ENCODE results near the gene COL18A1. TPM values are rescaled to one million over a fixed set of nuclear protein-coding genes. Genes with fewer than 3 reads are reported as not detected.

Gene COL18A1
- polyA plus RNA-seq, 1 donor (not counting 4 experiments of a cell fraction or from before 2014, with no cell fraction given): 13.0 TPM

DNA sequence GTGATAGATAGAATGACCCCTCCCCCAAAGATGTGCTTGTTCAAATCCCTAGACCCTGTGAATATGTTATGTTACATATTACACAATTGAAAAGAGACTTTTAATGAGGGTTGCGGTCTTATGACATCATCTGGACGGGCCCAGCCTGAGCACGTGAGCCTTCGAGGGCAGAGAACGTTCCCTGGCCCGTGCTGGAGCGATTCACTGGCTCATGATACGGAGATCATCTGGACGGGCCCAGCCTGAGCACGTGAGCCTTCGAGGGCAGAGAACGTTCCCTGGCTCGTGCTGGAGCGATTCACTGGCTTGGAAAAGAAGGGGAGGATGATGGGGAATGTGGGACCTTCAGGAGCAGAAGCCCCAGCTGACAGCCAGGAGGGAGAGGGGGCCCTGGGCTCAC is 34.4 kb upstream of the COL18A1 start:
- TF ChIP-seq, protein P1, sequence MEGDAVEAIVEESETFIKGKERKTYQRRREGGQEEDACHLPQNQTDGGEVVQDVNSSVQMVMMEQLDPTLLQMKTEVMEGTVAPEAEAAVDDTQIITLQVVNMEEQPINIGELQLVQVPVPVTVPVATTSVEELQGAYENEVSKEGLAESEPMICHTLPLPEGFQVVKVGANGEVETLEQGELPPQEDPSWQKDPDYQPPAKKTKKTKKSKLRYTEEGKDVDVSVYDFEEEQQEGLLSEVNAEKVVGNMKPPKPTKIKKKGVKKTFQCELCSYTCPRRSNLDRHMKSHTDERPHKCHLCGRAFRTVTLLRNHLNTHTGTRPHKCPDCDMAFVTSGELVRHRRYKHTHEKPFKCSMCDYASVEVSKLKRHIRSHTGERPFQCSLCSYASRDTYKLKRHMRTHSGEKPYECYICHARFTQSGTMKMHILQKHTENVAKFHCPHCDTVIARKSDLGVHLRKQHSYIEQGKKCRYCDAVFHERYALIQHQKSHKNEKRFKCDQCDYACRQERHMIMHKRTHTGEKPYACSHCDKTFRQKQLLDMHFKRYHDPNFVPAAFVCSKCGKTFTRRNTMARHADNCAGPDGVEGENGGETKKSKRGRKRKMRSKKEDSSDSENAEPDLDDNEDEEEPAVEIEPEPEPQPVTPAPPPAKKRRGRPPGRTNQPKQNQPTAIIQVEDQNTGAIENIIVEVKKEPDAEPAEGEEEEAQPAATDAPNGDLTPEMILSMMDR (optimal IDR thresholded peaks at IDR 0.05 in 1 of 3, IDR thresholded peaks at IDR 0.05 in 1 of 3, conservative IDR thresholded peaks at IDR 0.05 in 1 of 3; ENCODE audit: extremely low read depth in 1 of 3, insufficient read depth in 2 of 3, low read length in 3 of 3): no peak
- TF ChIP-seq EZH2 (IDR thresholded peaks at IDR 0.05; ENCODE audit: low read length): no peak
- no peaks in the 10 kb centered on the region for H4K20me1 ChIP-seq (ENCODE audit: control insufficient read depth, extremely low read depth, insufficient read depth, low read length)
- H3K27me3 ChIP-seq (ENCODE audit: control insufficient read depth, extremely low read depth, insufficient read depth, low read length): peaks cover 4% of the 10 kb centered on the region
- H3K4me1 ChIP-seq (ENCODE audit: control insufficient read depth, extremely low read depth, insufficient read depth, low read length): peaks cover 14% of the 10 kb centered on the region
- H3K9ac ChIP-seq (ENCODE audit: control insufficient read depth, extremely low read depth, insufficient read depth, low read length): no peak overlapping the region
- no peak overlapping the region for H3K4me3 ChIP-seq (ENCODE audit: control insufficient read depth in 2 of 3, extremely low read depth in 1 of 3, insufficient read depth in 2 of 3, low read depth in 1 of 3, low read length in 3 of 3)
- H3K79me2 ChIP-seq (ENCODE audit: control insufficient read depth, insufficient read depth, low read length): no peaks in the 10 kb centered on the region
- H3K9me3 ChIP-seq (ENCODE audit: control insufficient read depth, low read depth, low read length): no peaks in the 10 kb centered on the region
- no peak overlapping the region for H2AFZ ChIP-seq (ENCODE audit: control insufficient read depth, low read length)
- no peak overlapping the region for H3K4me2 ChIP-seq (ENCODE audit: control insufficient read depth, extremely low read depth, insufficient read depth, low read depth, low read length)
- no peaks in the 10 kb centered on the region for H3K9me1 ChIP-seq (ENCODE audit: control insufficient read depth, extremely low read depth, insufficient read depth, low read length)
- H3K27ac ChIP-seq (ENCODE audit: control insufficient read depth, insufficient read depth, low read length): no peak overlapping the region
- no peak for FAIRE-seq
- dilution Hi-C loops (cut with MboI; ENCODE audit: extremely low pct_ligation_motif_present, low sequenced_read_pairs): no loop called here
- no peak for DNase-seq (ENCODE audit: low read depth, low spot score)
- H3K36me3 ChIP-seq (ENCODE audit: control insufficient read depth in 2 of 2, extremely low read depth in 1 of 2, insufficient read depth in 2 of 2, low read length in 2 of 2): no peaks in the 10 kb centered on the region

DNA sequence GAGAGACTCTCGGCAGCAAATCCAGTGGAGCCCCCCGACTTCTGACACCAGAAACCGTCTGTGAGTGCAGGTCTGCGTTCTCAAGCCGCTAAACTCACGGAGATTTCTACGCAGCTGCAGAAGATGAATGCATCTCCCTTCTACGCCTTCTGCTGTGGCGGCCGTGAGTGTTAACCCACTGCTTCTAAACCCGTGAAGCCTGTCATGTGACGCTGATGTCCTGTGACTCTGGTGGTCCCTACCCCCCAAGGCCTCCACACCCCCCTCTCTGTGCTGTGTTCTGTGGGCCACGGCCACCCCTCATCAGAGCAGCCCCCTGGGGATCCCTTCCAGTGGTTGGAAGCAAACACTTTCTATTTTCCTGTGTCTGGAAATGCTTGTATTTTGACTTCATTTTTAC is 33.9 kb upstream of the COL18A1 start:
- Histone ChIP-seq H3K4me1 (ENCODE audit: control insufficient read depth, extremely low read depth, insufficient read depth, low read length) (peaks cover 13% of the 10 kb centered on the region), H3K79me2 (ENCODE audit: control insufficient read depth, insufficient read depth, low read length) (no peaks in the 10 kb centered on the region), H3K36me3 (ENCODE audit: control insufficient read depth in 2 of 2, extremely low read depth in 1 of 2, insufficient read depth in 2 of 2, low read length in 2 of 2) (no peaks in the 10 kb centered on the region), H3K27me3 (ENCODE audit: control insufficient read depth, extremely low read depth, insufficient read depth, low read length) (peaks cover 4% of the 10 kb centered on the region), H3K27ac (ENCODE audit: control insufficient read depth, insufficient read depth, low read length) (no peak overlapping the region), H3K9ac (ENCODE audit: control insufficient read depth, extremely low read depth, insufficient read depth, low read length) (no peak overlapping the region), H3K9me1 (ENCODE audit: control insufficient read depth, extremely low read depth, insufficient read depth, low read length) (no peaks in the 10 kb centered on the region), H4K20me1 (ENCODE audit: control insufficient read depth, extremely low read depth, insufficient read depth, low read length) (no peaks in the 10 kb centered on the region), H3K4me3 (ENCODE audit: control insufficient read depth in 2 of 3, extremely low read depth in 1 of 3, insufficient read depth in 2 of 3, low read depth in 1 of 3, low read length in 3 of 3) (no peak overlapping the region), H3K4me2 (ENCODE audit: control insufficient read depth, extremely low read depth, insufficient read depth, low read depth, low read length) (no peak overlapping the region), H2AFZ (ENCODE audit: control insufficient read depth, low read length) (no peak overlapping the region), H3K9me3 (ENCODE audit: control insufficient read depth, low read depth, low read length) (no peaks in the 10 kb centered on the region)
- TF ChIP-seq EZH2 (IDR thresholded peaks at IDR 0.05; ENCODE audit: low read length): no peak
- no peak for FAIRE-seq
- dilution Hi-C loops (cut with MboI; ENCODE audit: extremely low pct_ligation_motif_present, low sequenced_read_pairs): no loop called here
- no peak for DNase-seq (ENCODE audit: low read depth, low spot score)

DNA sequence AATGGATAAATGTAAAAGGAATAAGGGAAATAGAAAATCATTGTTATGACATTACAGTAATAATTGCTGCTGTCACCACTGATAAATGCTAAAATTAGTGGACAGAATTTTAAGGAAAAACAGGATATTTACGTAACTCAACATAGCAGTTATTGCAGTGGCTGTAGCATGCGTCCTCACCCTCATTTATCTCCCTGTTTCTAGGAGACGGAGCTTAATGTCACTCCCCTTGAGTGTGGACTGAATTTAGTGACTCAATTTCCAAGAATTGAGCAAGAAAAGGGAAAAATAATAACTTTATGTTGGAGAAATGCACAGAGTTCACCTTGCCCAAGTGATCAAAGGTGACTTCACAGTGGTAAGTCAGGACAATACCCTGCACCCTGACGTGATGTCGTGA is 33.3 kb upstream of the COL18A1 start:
- H4K20me1 ChIP-seq (ENCODE audit: control insufficient read depth, extremely low read depth, insufficient read depth, low read length): no peaks in the 10 kb centered on the region
- no peak overlapping the region for H3K4me2 ChIP-seq (ENCODE audit: control insufficient read depth, extremely low read depth, insufficient read depth, low read depth, low read length)
- no peak overlapping the region for H3K9ac ChIP-seq (ENCODE audit: control insufficient read depth, extremely low read depth, insufficient read depth, low read length)
- no peak overlapping the region for H3K27ac ChIP-seq (ENCODE audit: control insufficient read depth, insufficient read depth, low read length)
- no peaks in the 10 kb centered on the region for H3K79me2 ChIP-seq (ENCODE audit: control insufficient read depth, insufficient read depth, low read length)
- H3K4me1 ChIP-seq (ENCODE audit: control insufficient read depth, extremely low read depth, insufficient read depth, low read length): peaks cover 13% of the 10 kb centered on the region
- H3K27me3 ChIP-seq (ENCODE audit: control insufficient read depth, extremely low read depth, insufficient read depth, low read length): peaks cover 4% of the 10 kb centered on the region
- no peak for TF ChIP-seq EZH2 (IDR thresholded peaks at IDR 0.05; ENCODE audit: low read length)
- TF ChIP-seq, protein P1 (optimal IDR thresholded peaks at IDR 0.05 in 1 of 3, IDR thresholded peaks at IDR 0.05 in 1 of 3, conservative IDR thresholded peaks at IDR 0.05 in 1 of 3; ENCODE audit: extremely low read depth in 1 of 3, insufficient read depth in 2 of 3, low read length in 3 of 3): no peak
- H3K9me3 ChIP-seq (ENCODE audit: control insufficient read depth, low read depth, low read length): no peaks in the 10 kb centered on the region
- DNase-seq (ENCODE audit: low read depth, low spot score) (no peak), FAIRE-seq (no peak)
- H3K36me3 ChIP-seq (ENCODE audit: control insufficient read depth in 2 of 2, extremely low read depth in 1 of 2, insufficient read depth in 2 of 2, low read length in 2 of 2): no peaks in the 10 kb centered on the region
- H3K4me3 ChIP-seq (ENCODE audit: control insufficient read depth in 2 of 3, extremely low read depth in 1 of 3, insufficient read depth in 2 of 3, low read depth in 1 of 3, low read length in 3 of 3): no peak overlapping the region
- H2AFZ ChIP-seq (ENCODE audit: control insufficient read depth, low read length): no peak overlapping the region
- dilution Hi-C loops (cut with MboI; ENCODE audit: extremely low pct_ligation_motif_present, low sequenced_read_pairs): no loop called here
- H3K9me1 ChIP-seq (ENCODE audit: control insufficient read depth, extremely low read depth, insufficient read depth, low read length): no peaks in the 10 kb centered on the region

Data from keratinocyte (primary cell).